T-helper 9 cell (primary cell): ENCODE results near the gene SLC31A1.

Source experiments
- DNase-seq: peaks from one replicate; pipeline ENCODE4 v3.0.0-alpha.2; 2020

SLC31A1 gene

DNA sequence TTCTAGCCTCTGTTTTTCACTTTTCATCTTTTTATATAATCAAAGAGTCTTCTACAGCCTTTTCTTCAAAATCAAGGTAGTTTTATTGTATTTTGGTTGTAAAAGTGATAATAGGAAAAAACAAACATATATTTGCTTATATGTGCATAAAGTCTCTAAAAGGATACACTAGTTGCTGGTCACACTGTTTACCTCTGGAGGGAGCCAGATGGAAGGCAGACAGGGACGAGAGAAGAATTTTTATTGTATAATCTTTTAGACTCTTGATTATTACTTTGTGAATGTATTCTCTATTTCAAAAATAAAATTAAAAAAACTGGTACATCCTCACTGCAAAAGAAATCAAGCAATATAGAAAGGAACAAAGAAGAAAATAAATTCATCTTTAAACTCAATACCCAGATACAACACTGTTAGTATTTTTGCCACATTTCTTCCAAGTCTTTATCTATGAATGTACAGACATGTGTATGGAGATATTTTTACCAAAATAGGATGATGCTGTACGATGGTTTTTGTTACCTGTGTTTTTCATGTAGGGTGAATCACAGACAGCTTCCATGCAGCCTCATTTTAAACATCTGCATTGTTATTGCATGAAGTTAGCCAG is 88.0 kb downstream of the SLC31A1 start:
- DNase-seq: no peak

- no peak for DNase-seq
Observed at GRCh38 chr9:113310538-113310937, 89.2 kb downstream of the SLC31A1 start.

DNA sequence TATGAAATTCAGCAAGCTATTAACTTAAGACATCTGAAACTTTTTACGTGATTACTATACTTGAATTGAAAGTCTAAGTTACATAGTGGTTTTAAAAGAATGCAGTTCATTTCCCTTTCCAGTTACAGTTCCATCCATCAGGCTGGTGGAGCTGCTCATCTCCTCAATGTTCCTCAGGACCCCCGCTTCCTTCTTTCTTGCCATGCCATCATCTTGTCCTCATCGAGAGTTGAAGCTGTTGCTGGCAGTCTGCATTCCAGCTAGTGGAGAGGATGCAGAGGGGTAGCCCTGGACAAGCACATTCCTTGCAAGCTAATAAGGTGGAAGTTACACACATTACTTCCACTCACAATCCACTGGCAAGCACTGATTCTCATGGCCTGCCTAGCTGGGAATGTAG is 90.6 kb downstream of the SLC31A1 start:
- DNase-seq: no peak

DNA sequence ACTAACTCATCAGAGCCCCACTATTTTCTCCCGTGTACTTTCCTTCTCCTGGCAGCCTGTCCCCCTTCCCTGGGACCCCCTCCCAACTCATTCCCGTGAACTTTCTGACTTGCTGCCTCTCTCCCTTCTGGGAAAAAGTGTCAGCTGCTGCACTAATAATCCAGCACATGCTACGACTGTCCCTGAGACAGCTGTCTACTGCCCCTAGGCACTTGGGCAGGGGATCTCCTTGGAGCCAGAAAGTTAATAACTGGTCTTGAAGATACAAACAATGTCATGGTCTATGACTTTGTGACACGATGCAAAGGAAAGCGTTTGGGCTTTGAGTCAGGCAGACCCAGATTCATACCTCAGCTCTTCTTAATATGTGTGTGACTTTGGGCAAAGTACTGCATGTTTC is 91.9 kb downstream of the SLC31A1 start:
- no peak for DNase-seq
